Measurements from ENCODE around the gene GFOD1.

- TF ChIP-seq POLR2AphosphoS5 (IDR thresholded peaks at IDR 0.05) = no peak
- TF ChIP-seq, protein P1, sequence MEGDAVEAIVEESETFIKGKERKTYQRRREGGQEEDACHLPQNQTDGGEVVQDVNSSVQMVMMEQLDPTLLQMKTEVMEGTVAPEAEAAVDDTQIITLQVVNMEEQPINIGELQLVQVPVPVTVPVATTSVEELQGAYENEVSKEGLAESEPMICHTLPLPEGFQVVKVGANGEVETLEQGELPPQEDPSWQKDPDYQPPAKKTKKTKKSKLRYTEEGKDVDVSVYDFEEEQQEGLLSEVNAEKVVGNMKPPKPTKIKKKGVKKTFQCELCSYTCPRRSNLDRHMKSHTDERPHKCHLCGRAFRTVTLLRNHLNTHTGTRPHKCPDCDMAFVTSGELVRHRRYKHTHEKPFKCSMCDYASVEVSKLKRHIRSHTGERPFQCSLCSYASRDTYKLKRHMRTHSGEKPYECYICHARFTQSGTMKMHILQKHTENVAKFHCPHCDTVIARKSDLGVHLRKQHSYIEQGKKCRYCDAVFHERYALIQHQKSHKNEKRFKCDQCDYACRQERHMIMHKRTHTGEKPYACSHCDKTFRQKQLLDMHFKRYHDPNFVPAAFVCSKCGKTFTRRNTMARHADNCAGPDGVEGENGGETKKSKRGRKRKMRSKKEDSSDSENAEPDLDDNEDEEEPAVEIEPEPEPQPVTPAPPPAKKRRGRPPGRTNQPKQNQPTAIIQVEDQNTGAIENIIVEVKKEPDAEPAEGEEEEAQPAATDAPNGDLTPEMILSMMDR (IDR thresholded peaks at IDR 0.05) = no peak
- TF ChIP-seq POLR2A (IDR thresholded peaks at IDR 0.05) = no peak
Measured at GRCh38 chr6:13338038-13338437, 149.4 kb downstream of the GFOD1 start.

All from sigmoid colon (tissue), 4 donors.